ENCODE measurements around the gene C16orf54. TPM values are rescaled to one million over a fixed set of nuclear protein-coding genes. Genes with fewer than 3 reads are reported as not detected.

C16orf54 gene
- total and polyA plus RNA-seq, 2 donors (not counting 3 experiments of a cell fraction or from before 2014, with no cell fraction given) = not detected

DNA sequence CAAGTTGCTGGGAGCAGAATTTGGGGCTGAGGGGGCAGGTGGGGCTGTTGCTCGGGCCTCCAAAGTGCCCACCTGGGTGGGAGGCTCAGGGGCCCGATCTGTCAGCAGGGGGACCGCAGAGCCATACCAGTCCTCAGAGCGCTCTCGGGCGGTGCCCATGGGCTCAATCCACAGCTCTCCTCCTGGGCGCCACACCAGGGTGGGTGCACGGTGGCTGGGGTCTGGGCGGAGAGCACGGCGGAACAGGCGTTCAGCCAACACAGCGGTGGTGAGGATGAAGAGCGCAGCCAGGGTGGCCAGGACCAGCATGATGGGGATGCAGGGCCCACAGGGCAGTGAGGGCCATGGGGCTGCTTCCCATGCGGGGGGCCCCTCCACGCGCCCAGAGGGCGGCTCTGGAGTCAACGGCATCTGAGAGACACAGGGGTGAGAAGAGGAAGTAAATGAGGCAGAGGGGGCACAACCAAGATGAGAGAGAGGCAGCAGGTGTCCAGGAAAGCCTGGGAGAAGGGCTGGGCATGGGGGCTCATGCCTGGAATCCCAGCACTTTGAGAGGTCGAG lies 1.2 kb downstream of the C16orf54 start:
- POLR2A ChIA-PET = no interaction called here
- dilution Hi-C loops (cut with MboI; ENCODE audit: extremely low pct_ligation_motif_present, low sequenced_read_pairs) = no loop called here

More for the DNA sequence above, 1.2 kb downstream of the C16orf54 start:
- Histone ChIP-seq H3K4me1 (ENCODE audit: control insufficient read depth, extremely low read depth, insufficient read depth, low read length) (no peaks in the 10 kb centered on the region), H3K4me2 (ENCODE audit: insufficient read depth, low read length) (no peak overlapping the region), H3K27ac (ENCODE audit: insufficient read depth, low read depth, low read length) (no peak overlapping the region), H3K4me3 (replicated peaks in 1 of 3; ENCODE audit: insufficient read depth in 1 of 3, low read depth in 1 of 3, low read length in 3 of 3) (no peak overlapping the region), H3K79me2 (ENCODE audit: control insufficient read depth, insufficient read depth, low read length) (no peaks in the 10 kb centered on the region), H3K36me3 (ENCODE audit: control insufficient read depth in 2 of 2, extremely low read depth in 1 of 2, insufficient read depth in 2 of 2, low read length in 2 of 2) (no peaks in the 10 kb centered on the region), H4K20me1 (replicated peaks; ENCODE audit: control insufficient read depth, extremely low read depth, insufficient read depth, low read length) (no peaks in the 10 kb centered on the region), H3K9me3 (replicated peaks; ENCODE audit: control insufficient read depth, insufficient read depth, low read length) (no peaks in the 10 kb centered on the region), H3K27me3 (ENCODE audit: control insufficient read depth in 2 of 2, insufficient read depth in 2 of 2, low read length in 2 of 2) (peaks cover 0 to 3% of the 10 kb centered on the region in 2 experiments), H2AFZ (ENCODE audit: low read depth, low read length) (no peak overlapping the region), H3K9me1 (replicated peaks; ENCODE audit: control insufficient read depth, extremely low read depth, insufficient read depth, low read length) (no peaks in the 10 kb centered on the region), H3K9ac (replicated peaks; ENCODE audit: extremely low read depth, insufficient read depth, low read length) (no peak overlapping the region)
- DNase-seq (ENCODE audit: low read depth, low spot score) (no peak), FAIRE-seq (no peak)
- intact Hi-C loops (cut with micrococcal nuclease) = no loop called here
- CTCF ChIA-PET = no interaction called here
- BruUV-seq (replicated peaks) = no TSS peak
- TF ChIP-seq POLR2A (IDR thresholded peaks at IDR 0.05; ENCODE audit: low read depth, low read length) (no peak), JUN (IDR thresholded peaks at IDR 0.05; ENCODE audit: borderline replicate concordance, insufficient read depth, insufficient read length, low read depth) (no peak), POLR2AphosphoS5 (IDR thresholded peaks at IDR 0.05; ENCODE audit: insufficient read depth, low read depth, low read length) (no peak), MYC (IDR thresholded peaks at IDR 0.05; ENCODE audit: low read depth, low read length) (no peak), EZH2 (IDR thresholded peaks at IDR 0.05; ENCODE audit: borderline replicate concordance, low read depth, low read length, severe bottlenecking) (no peak), FOS (IDR thresholded peaks at IDR 0.05; ENCODE audit: borderline replicate concordance, insufficient read depth, low read length) (no peak), GATA2 (IDR thresholded peaks at IDR 0.05; ENCODE audit: insufficient read depth, insufficient read length, low read depth, low read length) (no peak)
- TF ChIP-seq, protein P1, sequence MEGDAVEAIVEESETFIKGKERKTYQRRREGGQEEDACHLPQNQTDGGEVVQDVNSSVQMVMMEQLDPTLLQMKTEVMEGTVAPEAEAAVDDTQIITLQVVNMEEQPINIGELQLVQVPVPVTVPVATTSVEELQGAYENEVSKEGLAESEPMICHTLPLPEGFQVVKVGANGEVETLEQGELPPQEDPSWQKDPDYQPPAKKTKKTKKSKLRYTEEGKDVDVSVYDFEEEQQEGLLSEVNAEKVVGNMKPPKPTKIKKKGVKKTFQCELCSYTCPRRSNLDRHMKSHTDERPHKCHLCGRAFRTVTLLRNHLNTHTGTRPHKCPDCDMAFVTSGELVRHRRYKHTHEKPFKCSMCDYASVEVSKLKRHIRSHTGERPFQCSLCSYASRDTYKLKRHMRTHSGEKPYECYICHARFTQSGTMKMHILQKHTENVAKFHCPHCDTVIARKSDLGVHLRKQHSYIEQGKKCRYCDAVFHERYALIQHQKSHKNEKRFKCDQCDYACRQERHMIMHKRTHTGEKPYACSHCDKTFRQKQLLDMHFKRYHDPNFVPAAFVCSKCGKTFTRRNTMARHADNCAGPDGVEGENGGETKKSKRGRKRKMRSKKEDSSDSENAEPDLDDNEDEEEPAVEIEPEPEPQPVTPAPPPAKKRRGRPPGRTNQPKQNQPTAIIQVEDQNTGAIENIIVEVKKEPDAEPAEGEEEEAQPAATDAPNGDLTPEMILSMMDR (IDR thresholded peaks at IDR 0.05; ENCODE audit: extremely low read depth in 1 of 2, insufficient read depth in 1 of 2, low read depth in 1 of 2, low read length in 2 of 2) = no peak
- TF ChIP-seq, protein P2, sequence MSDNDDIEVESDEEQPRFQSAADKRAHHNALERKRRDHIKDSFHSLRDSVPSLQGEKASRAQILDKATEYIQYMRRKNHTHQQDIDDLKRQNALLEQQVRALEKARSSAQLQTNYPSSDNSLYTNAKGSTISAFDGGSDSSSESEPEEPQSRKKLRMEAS (IDR thresholded peaks at IDR 0.05; ENCODE audit: insufficient read depth, insufficient read length) = no peak
